OCI-LY7 (cell line): ENCODE results near the gene ABHD1. TPM values are rescaled to one million over a fixed set of nuclear protein-coding genes. Genes with fewer than 3 reads are reported as not detected.

Source experiments
- BruUV-seq: library from RNA; stranded (reverse); fragments of 400-500 nt; replicated peaks from 2 replicates; lab custom pipeline; 2021; lab: Mats Ljungman, UMichigan
- CTCF ChIA-PET: fragments of 300-600 bp; sonication (Branson Sonifier 250); formaldehyde crosslinking; loops from one replicate; lab custom pipeline; 2022; ENCODE audit warnings: antibody characterized with exemption; ENCODE audit not compliant: unreplicated experiment; lab: Charles Lee
- POLR2A ChIA-PET: fragments of 300-600 bp; sonication (Branson Sonifier 250); formaldehyde crosslinking; loops from one replicate; lab custom pipeline; 2022; ENCODE audit warnings: antibody characterized with exemption; lab: Charles Lee
- DNase-seq: peaks from one replicate; pipeline ENCODE4 v3.0.0-alpha.2; 2015; ENCODE audit warnings: low spot score
- H2AFZ ChIP-seq: fragments of 200-600 bp; sonication (generic), shearing (Covaris generic); 2 replicates; pipeline ENCODE4 v1.6.1; 2014; ENCODE audit warnings: mild to moderate bottlenecking, antibody characterized with exemption, low read length, moderate library complexity
- H3K27ac ChIP-seq: fragments of 200-600 bp; sonication (generic); 2 replicates; pipeline ENCODE4 v1.5.1; 2014; ENCODE audit warnings: mixed run types, low read depth, mild to moderate bottlenecking, moderate library complexity, low read length, inconsistent platforms; ENCODE audit not compliant: poor library complexity, severe bottlenecking
- H3K36me3 ChIP-seq: fragments of 200-600 bp; sonication (generic); 2 replicates; pipeline ENCODE4 v1.6.1; 2014; ENCODE audit warnings: mild to moderate bottlenecking, antibody characterized with exemption, low read length, moderate library complexity, mixed read lengths; ENCODE audit not compliant: insufficient read depth
- H3K4me1 ChIP-seq: fragments of 200-600 bp; sonication (generic); 2 replicates; pipeline ENCODE4 v1.5.1; 2014; ENCODE audit warnings: mild to moderate bottlenecking, low read length; ENCODE audit not compliant: insufficient read depth, poor library complexity, severe bottlenecking
- H3K4me2 ChIP-seq: fragments of 200-600 bp; sonication (generic); 2 replicates; pipeline ENCODE4 v1.6.1; 2014; ENCODE audit warnings: mild to moderate bottlenecking, low read length
- H3K4me3 ChIP-seq: fragments of 200-600 bp; sonication (generic); 2 replicates; pipeline ENCODE4 v1.5.1; 2014; ENCODE audit warnings: mild to moderate bottlenecking, low read depth, low read length; ENCODE audit not compliant: poor library complexity, severe bottlenecking
- H3K79me2 ChIP-seq: fragments of 200-600 bp; sonication (generic); 2 replicates; pipeline ENCODE4 v1.6.1; 2016; ENCODE audit warnings: low read depth, mild to moderate bottlenecking, low read length, moderate library complexity, mixed read lengths; ENCODE audit not compliant: insufficient read depth
- H3K9me2 ChIP-seq: fragments of 200-600 bp; sonication (generic); 2 replicates; pipeline ENCODE4 v1.6.1; 2016; ENCODE audit warnings: mild to moderate bottlenecking, low read length, mixed read lengths; ENCODE audit not compliant: insufficient read depth
- H3K9me3 ChIP-seq: fragments of 200-600 bp; sonication (generic); 2 replicates; pipeline ENCODE4 v1.6.1; 2014; ENCODE audit warnings: mild to moderate bottlenecking, mixed run types, low read length, mixed read lengths
- H4K20me1 ChIP-seq: fragments of 200-600 bp; sonication (generic); 2 replicates; pipeline ENCODE4 v1.6.1; 2014; ENCODE audit warnings: mild to moderate bottlenecking, antibody characterized with exemption, low read length, moderate library complexity, mixed read lengths; ENCODE audit not compliant: insufficient read depth
- EZH2phosphoT487 ChIP-seq: fragments of 200-600 bp; sonication (generic); IDR thresholded peaks from 2 replicates; pipeline ENCODE4 v1.6.1; 2018; ENCODE audit warnings: low read depth, borderline replicate concordance, mild to moderate bottlenecking, mixed run types, antibody characterized with exemption, low read length, moderate library complexity, mixed read lengths
- intact Hi-C: fragments of 100-400 bp; cut with micrococcal nuclease; formaldehyde crosslinking; loops from one replicate; pipeline ENCODE4 v1.10.0; 2022; ENCODE audit not compliant: unreplicated experiment
- total RNA-seq, 2 experiments: library from RNA; depleted of rRNA in 1 of 2; stranded (reverse); fragments of >200 nt in 1 of 2; shearing (Covaris generic) in 1 of 2; gene quantifications; 2 replicates each; pipeline ENCODE4 v1.2.3, GENCODE V29; 2014 to 2022
- TF ChIP-seq, protein P1 (sequence below): fragments of 200-600 bp; sonication (generic); conservative IDR thresholded peaks from 2 replicates; pipeline ENCODE4 v1.5.1; 2014; ENCODE audit warnings: mild to moderate bottlenecking, antibody characterized with exemption, low read length, moderate library complexity, mixed read lengths

Gene ABHD1
- total RNA-seq, 2 experiments from 2014 or later, result not detected

GRCh38 chr2:27145682-27146081, 22.1 kb downstream of the ABHD1 start:
- ChIA-PET POLR2A (interaction anchor here (0.6 to 1.1 kb wide), 2 partner anchors 11 to 715 kb away, joined by 3 to 4 read pairs; partner anchors contain the start of gene PREB), CTCF (no interaction called here)
- H3K4me1 ChIP-seq, result peaks cover 1% of the 10 kb centered on the region
- H3K36me3 ChIP-seq, result no peaks in the 10 kb centered on the region
- no peak for TF ChIP-seq EZH2phosphoT487
- TF ChIP-seq, protein P1, sequence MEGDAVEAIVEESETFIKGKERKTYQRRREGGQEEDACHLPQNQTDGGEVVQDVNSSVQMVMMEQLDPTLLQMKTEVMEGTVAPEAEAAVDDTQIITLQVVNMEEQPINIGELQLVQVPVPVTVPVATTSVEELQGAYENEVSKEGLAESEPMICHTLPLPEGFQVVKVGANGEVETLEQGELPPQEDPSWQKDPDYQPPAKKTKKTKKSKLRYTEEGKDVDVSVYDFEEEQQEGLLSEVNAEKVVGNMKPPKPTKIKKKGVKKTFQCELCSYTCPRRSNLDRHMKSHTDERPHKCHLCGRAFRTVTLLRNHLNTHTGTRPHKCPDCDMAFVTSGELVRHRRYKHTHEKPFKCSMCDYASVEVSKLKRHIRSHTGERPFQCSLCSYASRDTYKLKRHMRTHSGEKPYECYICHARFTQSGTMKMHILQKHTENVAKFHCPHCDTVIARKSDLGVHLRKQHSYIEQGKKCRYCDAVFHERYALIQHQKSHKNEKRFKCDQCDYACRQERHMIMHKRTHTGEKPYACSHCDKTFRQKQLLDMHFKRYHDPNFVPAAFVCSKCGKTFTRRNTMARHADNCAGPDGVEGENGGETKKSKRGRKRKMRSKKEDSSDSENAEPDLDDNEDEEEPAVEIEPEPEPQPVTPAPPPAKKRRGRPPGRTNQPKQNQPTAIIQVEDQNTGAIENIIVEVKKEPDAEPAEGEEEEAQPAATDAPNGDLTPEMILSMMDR, result no peak
- H4K20me1 ChIP-seq, result no peaks in the 10 kb centered on the region
- no peak overlapping the region for H2AFZ ChIP-seq
- intact Hi-C loops, result no loop called here
- H3K27ac ChIP-seq, result no peak overlapping the region
- H3K9me3 ChIP-seq, result peaks cover 7% of the 10 kb centered on the region; the same call in 1 of the 2 replicates
- no peak overlapping the region for H3K4me3 ChIP-seq
- no peak for DNase-seq
- H3K79me2 ChIP-seq, result no peaks in the 10 kb centered on the region
- no TSS peak for BruUV-seq
- no peak overlapping the region for H3K4me2 ChIP-seq
- H3K9me2 ChIP-seq, result no peaks in the 10 kb centered on the region

- intact Hi-C loops, result no loop called here
- BruUV-seq, result no TSS peak
- Histone ChIP-seq H3K9me2 (no peaks in the 10 kb centered on the region), H3K36me3 (no peaks in the 10 kb centered on the region), H3K4me1 (peaks cover 16% of the 10 kb centered on the region), H3K79me2 (no peaks in the 10 kb centered on the region), H3K27ac (no peak overlapping the region), H3K4me3 (no peak overlapping the region), H3K4me2 (no peak overlapping the region), H3K9me3 (peaks cover 7% of the 10 kb centered on the region; the same call in 1 of the 2 replicates), H2AFZ (no peak overlapping the region), H4K20me1 (no peaks in the 10 kb centered on the region)
- CTCF ChIA-PET, result no interaction called here
- POLR2A ChIA-PET, result no interaction called here
- no peak for DNase-seq
- TF ChIP-seq, protein P1, result no peak
- TF ChIP-seq EZH2phosphoT487, result no peak
These were observed 24.3 kb downstream of the ABHD1 start for GRCh38 chr2:27147935-27148334.

- TF ChIP-seq EZH2phosphoT487, result no peak
- TF ChIP-seq, protein P1, result no peak
- H3K4me2 ChIP-seq, result no peak within 1 kb of the TSS
- H3K9me3 ChIP-seq, result no peaks in the 10 kb centered on the region
- no peak within 1 kb of the TSS for H2AFZ ChIP-seq
- no peaks in the 10 kb centered on the region for H3K9me2 ChIP-seq
- ChIA-PET POLR2A (interaction anchor here (0.7 to 1.6 kb wide), 2 partner anchors 12 to 26 kb away, joined by 3 to 4 read pairs; no protein-coding TSS in a partner anchor), CTCF (no interaction called here)
- no peaks in the 10 kb centered on the region for H3K36me3 ChIP-seq
- no peaks in the 10 kb centered on the region for H3K79me2 ChIP-seq
- no peaks in the 10 kb centered on the region for H4K20me1 ChIP-seq
- H3K4me1 ChIP-seq, result peaks cover 26% of the 10 kb centered on the region
- DNase-seq, result no peak
- intact Hi-C loops, result no loop called here
- H3K4me3 ChIP-seq, result no peak within 1 kb of the TSS
- no peak within 1 kb of the TSS for H3K27ac ChIP-seq
- no TSS peak for BruUV-seq
These were observed 25.3 kb downstream of the ABHD1 start, which contains the start of gene TCF23 for GRCh38 chr2:27148801-27149439. Gene TCF23 (plus strand): TSS chr2:27149004. CDS start chr2:27149134, 130 bp downstream.
